Suprapubic skin (tissue), 4 donors: ENCODE measurements around the gene CLCN6.

Source experiments
- CTCF ChIP-seq, 2 donors: fragments of 200-600 bp in 1 of 2; fragments of 450-650 bp in 1 of 2; sonication (generic) in 1 of 2; IDR thresholded peaks; one replicate each; pipeline ENCODE4 v1.5.1; 2016 to 2019; ENCODE audit warnings: antibody characterized with exemption in 2 of 2, mild to moderate bottlenecking in 1 of 2, moderate library complexity in 1 of 2
- EP300 ChIP-seq: sonication (generic); formaldehyde crosslinking; IDR thresholded peaks from one replicate; pipeline ENCODE4 v1.6.1; 2017; ENCODE audit warnings: antibody characterized with exemption
- POLR2A ChIP-seq, 2 donors: fragments of 450-650 bp; IDR thresholded peaks; one replicate each; pipeline ENCODE4 v1.6.1; 2017; ENCODE audit warnings: antibody characterized with exemption in 2 of 2, mild to moderate bottlenecking in 2 of 2, moderate library complexity in 2 of 2
- POLR2AphosphoS5 ChIP-seq, 3 donors: sonication (generic); formaldehyde crosslinking; IDR thresholded peaks; one replicate each; pipeline ENCODE4 v1.6.1; 2017; ENCODE audit warnings: antibody characterized with exemption in 3 of 3

DNA sequence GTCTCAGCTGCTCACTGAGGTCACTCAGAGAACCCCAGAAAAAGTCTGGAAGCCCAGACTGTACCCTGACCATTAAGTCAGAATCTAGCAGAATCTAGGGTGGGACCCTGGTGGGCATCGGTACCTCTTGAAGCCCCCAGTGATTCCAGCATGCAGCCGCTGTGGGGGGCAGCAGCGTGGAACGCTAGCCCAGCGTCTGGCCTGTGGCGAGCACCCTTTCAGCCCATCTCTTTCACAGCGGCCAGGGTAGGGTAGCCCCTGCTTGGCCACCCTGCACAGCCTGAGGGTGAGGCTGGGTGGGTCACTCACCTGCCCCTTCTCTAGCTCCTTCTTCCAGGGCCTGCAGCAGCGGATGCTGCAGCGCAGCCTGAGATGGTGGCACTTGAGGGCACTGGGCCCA, 27.7 kb upstream of the CLCN6 start:
- no peak for TF ChIP-seq POLR2A (IDR thresholded peaks at IDR 0.05)
- TF ChIP-seq CTCF (IDR thresholded peaks at IDR 0.05), result no peak
- no peak for TF ChIP-seq EP300
- TF ChIP-seq POLR2AphosphoS5 (IDR thresholded peaks at IDR 0.05), result no peak
